Fibroblast of skin of left biceps (primary cell): ENCODE results near the gene LDLRAP1.

Experiments
- DNase-seq, 2 experiments: peaks; one replicate each; pipeline ENCODE4 v3.0.0-alpha.2; 2013; ENCODE audit warnings: low read depth in 2 of 2

LDLRAP1 gene

DNA sequence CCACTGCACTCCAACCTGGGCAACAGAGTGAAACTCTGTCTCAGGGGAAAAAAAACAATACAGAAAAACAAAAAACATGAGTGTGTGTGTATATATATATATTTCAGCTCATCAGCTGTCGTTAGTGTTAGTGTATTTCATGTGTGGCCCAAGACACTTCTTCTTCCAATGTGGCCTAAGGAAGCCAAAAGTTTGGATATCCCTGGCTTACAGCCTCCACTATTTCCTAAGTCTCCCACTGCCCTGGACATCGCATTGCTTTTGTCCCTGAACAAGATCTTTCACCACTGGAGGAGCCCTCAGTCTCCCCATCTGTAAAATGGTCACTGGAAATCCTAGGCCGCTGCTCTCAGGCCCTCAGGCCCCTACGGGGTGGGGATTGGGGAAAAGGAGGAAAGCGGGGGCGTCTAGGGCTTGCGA is 391 bp upstream of the LDLRAP1 start:
- no peak for DNase-seq

- DNase-seq, result no peak
These were observed 898 bp downstream of the LDLRAP1 start for GRCh38 chr1:25544243-25544764.

DNA sequence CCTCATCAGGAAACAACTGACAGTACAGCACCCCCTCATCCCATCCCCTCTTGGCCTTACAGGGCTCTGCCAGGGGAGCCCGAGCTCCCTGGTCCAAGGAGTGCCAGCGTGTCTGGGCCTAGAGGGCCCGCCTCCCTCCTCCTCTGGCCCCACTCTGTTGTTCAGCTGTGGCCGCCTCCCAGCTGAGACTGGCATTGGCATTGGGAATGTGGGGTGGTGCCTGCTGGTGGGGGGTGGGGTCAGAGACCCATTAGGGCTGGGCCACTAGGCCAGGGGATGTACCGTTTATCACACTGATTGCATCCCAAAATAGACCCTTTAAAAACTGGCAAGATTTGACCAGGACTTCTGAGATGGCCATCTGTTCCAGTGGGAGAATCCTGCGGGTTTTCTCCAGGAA is 1.4 kb downstream of the LDLRAP1 start:
- DNase-seq, result no peak

- DNase-seq, result no peak
These were observed 2.4 kb downstream of the LDLRAP1 start for GRCh38 chr1:25545767-25546166.

DNA sequence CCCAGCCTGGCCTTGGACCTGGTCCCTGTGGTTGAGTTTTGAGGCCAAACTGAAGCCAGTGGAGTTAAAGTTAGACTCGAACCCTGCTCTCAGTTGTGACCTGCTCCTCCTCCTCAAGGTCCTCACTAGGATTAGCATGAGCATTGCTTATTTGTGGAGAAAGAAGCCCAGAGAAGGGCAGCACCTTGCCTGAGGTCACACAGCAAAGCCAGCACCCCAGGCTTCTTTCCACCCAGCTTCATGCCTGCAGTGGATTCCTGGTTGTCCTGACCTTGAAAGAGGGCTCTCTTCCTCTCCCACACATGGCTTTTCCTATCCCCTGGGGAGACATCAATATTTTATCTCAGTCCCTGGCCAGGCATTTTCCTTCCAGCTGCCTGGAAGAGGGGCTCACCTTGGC is 2.8 kb downstream of the LDLRAP1 start:
- no peak for DNase-seq

- no peak for DNase-seq
These were observed 5.2 kb downstream of the LDLRAP1 start for GRCh38 chr1:25548601-25549000.

GRCh38 chr1:25549273-25550154 is 6.1 kb downstream of the LDLRAP1 start:
- DNase-seq, result no peak

DNA sequence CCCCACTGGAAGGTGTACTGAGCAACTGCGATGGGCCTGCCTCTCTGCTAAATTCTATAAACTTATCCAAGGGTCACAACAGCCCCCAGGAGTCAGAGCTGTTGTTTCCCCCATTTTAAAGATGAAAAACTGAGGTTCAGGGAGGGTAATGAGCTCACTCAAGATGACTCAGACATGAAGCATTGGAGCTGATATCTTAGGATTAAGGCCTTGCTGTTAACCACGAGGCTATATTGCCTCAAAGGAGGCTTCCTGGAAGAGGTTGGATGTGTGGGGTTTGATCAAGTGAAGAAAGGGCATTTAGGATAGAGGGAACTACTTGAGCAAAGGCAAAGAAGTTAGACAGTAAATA is 6.7 kb downstream of the LDLRAP1 start:
- no peak for DNase-seq

DNA sequence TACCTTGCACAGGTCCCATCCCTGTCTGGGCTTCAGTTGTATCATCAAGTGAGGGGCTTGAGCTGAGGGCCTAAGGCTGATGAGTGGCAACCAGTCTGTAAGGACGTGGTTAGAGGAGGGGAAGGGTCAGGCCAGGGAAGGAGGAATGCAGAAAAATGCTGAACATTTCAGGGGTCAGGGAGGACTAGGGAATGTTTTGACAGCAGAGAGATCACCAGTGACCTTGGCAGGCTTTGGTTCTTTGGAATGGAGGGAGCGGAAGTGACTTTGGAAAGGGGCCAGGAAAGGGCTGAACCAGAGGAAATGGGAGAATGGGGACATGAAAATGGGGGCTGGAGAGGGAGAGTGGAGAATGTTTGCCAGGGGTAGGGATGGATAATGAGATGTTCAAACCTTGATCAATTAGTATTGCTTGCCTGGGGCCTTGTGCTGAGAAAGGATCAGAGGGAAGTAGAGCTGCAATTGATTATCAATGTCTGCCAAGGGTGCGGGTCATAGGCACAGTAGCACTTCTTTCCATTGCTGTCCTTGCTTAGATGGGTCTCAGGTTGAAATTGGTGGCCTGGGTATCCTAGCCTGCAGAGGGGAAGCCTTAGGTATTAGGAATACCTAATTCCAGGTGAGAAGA is 7.4 kb downstream of the LDLRAP1 start:
- DNase-seq, result no peak

GRCh38 chr1:25553749-25554429 is 10.5 kb downstream of the LDLRAP1 start:
- no peak for DNase-seq

DNA sequence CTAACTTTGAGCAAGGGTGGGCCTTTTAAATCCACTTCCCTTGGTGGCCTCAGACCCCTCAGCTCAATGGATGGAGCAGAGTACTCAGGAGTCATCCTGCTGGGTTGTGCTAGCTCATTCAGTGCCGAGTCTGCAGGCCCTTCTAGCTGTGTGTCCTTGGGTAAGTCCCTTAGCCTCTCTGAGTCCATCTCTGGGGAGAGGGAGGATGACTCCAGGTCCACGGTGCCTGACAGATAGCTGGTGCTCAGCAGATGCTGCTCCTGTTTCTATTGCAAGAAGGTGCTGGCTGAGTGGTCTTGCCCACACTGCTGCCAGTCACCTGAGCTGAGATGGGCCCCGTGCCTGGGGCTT is 11.0 kb downstream of the LDLRAP1 start:
- no peak for DNase-seq

- no peak for DNase-seq
These were observed 11.7 kb downstream of the LDLRAP1 start for GRCh38 chr1:25554886-25555752.

DNA sequence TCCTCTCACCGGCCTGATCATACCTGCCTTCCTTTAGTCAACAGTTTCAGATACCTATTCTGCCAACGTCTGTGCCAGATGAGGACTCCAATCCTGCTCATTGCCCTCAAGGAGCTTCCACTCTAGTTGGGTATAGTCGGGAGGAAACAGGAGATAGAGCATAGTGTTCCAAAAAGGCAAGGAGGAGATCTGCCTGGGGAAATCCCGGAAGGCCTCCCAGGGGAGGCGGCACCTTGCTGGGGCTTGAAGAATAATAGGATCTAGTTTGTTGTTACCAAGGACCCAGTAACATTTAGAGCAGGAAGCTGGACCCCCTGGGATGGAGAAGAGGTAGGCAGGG is 12.3 kb downstream of the LDLRAP1 start:
- no peak for DNase-seq

- no peak for DNase-seq
These were observed 12.8 kb downstream of the LDLRAP1 start for GRCh38 chr1:25556132-25556670.

- peak in 1 of 2 experiments; percentile 17 for DNase-seq
These were observed 13.5 kb downstream of the LDLRAP1 start for GRCh38 chr1:25556791-25557476.

GRCh38 chr1:25557543-25557942 is 14.1 kb downstream of the LDLRAP1 start:
- DNase-seq, result no peak

DNA sequence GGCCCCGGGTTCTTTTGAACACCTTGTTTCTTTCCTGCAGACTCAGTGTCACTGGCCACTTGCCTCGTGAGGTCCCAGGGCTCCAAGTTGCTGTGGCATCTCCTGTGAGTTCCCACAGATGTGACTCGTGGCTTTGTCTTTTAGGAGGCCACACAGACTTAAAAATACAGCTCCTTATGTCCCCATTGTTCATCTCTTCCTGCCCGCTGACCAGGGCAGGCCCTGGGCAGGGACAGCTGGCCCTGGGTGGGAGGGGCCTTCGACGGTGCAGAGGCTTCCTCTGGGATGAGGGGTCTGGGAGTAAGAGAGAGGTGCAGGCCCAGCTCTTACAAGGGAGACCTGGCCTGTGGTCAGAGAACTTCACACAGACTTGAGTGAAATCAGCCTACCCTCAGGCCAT is 15.6 kb downstream of the LDLRAP1 start:
- no peak for DNase-seq

DNA sequence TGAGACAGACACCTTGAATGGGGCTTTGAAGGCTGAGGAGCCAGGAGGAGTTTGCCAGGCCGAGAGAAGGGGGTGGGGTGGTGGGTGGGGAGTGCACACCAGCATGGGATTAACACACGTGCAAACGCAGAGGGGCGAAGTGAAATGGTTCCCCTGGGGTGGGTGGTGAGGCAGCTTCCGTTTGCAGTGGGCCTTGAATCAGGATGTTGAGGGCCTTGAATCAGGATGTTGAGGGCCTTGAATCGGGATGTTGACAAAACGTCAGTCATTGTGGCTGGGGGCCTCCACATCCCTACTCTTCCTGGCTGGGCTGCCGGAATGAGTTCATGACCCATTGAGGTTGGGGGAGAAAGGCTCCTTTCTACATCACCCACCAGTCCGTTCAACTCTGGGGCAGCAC is 16.6 kb downstream of the LDLRAP1 start:
- DNase-seq, result no peak

DNA sequence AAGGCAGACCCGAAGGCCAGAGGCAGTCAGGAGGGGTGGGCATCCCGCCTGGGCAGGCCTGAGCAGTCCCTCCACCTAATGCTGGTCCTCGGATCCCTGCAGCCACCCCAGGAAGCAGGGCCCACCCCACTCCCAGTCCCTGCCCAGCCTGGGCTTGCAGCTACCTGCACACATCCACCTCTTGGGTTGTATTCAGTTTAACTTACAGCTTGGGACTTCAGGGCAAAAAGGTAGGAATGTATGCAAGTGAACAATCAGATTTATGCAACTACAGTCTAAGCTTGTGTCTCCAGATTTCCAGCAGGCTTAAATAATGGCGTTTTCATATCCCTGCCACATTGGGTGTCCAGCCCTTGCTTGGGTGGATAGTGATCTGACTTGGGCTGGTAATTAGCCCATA is 17.4 kb downstream of the LDLRAP1 start:
- no peak for DNase-seq

- no peak for DNase-seq
These were observed 18.2 kb downstream of the LDLRAP1 start for GRCh38 chr1:25561421-25562100.
